ENCODE results near the gene TUBB8. TPM values are rescaled to one million over a fixed set of nuclear protein-coding genes. Genes with fewer than 3 reads are reported as not detected.

The TUBB8 gene
- total and polyA plus RNA-seq, 8 donors = 0.15 TPM; not detected in 7

Other genes starting within 250 kb of the TUBB8 start
- 100 to 1,000 TPM in 2 of 5 donors, 10 to 100 TPM in 3; 11.9 to 288 (median 88.1) TPM for gene ZMYND11, start 86.2 kb upstream of the TUBB8 start, total RNA-seq
- gene ZMYND11, start 86.2 kb upstream of the TUBB8 start, polyA plus RNA-seq = 10 to 100 TPM; 26.6 to 45.5 (median 34.0) TPM

All from stomach (tissue), 8 donors.